Measurements from ENCODE around the gene SRPK2.

DNA sequence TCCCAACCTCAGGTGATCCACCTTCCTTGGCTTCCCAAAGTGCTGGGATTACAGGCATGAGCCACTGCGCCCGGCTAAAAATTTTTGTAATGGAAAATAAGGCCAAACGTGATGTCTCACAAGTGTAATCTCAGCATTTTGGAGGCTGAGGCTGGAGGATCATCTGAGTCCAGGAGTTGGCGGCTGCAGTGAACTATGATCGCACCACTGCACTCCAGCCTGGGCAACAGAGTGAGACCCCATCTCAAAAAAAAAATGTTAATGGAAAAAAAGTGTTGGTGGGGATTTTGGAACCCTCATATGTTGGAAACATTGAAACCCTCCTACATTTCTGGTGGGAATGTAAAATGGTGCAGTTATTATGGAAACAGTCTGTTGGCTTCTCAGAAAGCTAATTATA, 2.7 kb upstream of the SRPK2 start:
- TF ChIP-seq, protein P1, sequence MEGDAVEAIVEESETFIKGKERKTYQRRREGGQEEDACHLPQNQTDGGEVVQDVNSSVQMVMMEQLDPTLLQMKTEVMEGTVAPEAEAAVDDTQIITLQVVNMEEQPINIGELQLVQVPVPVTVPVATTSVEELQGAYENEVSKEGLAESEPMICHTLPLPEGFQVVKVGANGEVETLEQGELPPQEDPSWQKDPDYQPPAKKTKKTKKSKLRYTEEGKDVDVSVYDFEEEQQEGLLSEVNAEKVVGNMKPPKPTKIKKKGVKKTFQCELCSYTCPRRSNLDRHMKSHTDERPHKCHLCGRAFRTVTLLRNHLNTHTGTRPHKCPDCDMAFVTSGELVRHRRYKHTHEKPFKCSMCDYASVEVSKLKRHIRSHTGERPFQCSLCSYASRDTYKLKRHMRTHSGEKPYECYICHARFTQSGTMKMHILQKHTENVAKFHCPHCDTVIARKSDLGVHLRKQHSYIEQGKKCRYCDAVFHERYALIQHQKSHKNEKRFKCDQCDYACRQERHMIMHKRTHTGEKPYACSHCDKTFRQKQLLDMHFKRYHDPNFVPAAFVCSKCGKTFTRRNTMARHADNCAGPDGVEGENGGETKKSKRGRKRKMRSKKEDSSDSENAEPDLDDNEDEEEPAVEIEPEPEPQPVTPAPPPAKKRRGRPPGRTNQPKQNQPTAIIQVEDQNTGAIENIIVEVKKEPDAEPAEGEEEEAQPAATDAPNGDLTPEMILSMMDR (conservative IDR thresholded peaks at IDR 0.05; ENCODE audit: low read depth, low read length) = no peak
- no peak for TF ChIP-seq EZH2 (IDR thresholded peaks at IDR 0.05; ENCODE audit: low read length, unreplicated experiment)
- no peak for TF ChIP-seq EZH2phosphoT487 (IDR thresholded peaks at IDR 0.05; ENCODE audit: borderline replicate concordance, low read length)

Data from PC-3 (cell line).